T1000 (cell line): Measurements from ENCODE around the gene GALNTL6.
"Not testable (repeated sequence)": the region's sequence is repeated elsewhere in the genome, so short reads cannot be mapped to it uniquely, and the experiment has no call there.

Experiments used
- DNase-seq: peaks from one replicate; lab custom pipeline; 2025; ENCODE audit warnings: mixed read lengths; lab: John Stamatoyannopoulos, UW

The GALNTL6 gene

GRCh38 chr4:172947594-172947993 lies 1134.4 kb downstream of the GALNTL6 start:
- DNase-seq, result no peak

- DNase-seq, result no peak
Measured at GRCh38 chr4:172950990-172951389, 1137.8 kb downstream of the GALNTL6 start.

- no peak for DNase-seq
Measured at GRCh38 chr4:172951679-172952451, 1138.7 kb downstream of the GALNTL6 start.

GRCh38 chr4:172953896-172954568 lies 1140.8 kb downstream of the GALNTL6 start:
- DNase-seq, result no peak

GRCh38 chr4:172956340-172956739 lies 1143.1 kb downstream of the GALNTL6 start:
- DNase-seq, result not testable (repeated sequence)

- DNase-seq, result no peak
Measured at GRCh38 chr4:172957216-172957615, 1144.0 kb downstream of the GALNTL6 start.

GRCh38 chr4:172962564-172963353 lies 1149.6 kb downstream of the GALNTL6 start:
- peak; percentile 48 for DNase-seq

- no peak for DNase-seq
Measured at GRCh38 chr4:172963498-172964294, 1150.5 kb downstream of the GALNTL6 start.

- DNase-seq, result not testable (repeated sequence)
Measured at GRCh38 chr4:172970189-172970588, 1157.0 kb downstream of the GALNTL6 start.

- DNase-seq, result no peak
Measured at GRCh38 chr4:172974586-172974985, 1161.4 kb downstream of the GALNTL6 start.

- DNase-seq, result no peak
Measured at GRCh38 chr4:172975651-172976229, 1162.5 kb downstream of the GALNTL6 start.

- DNase-seq, result not testable (repeated sequence)
Measured at GRCh38 chr4:172977491-172978041, 1164.4 kb downstream of the GALNTL6 start.

- DNase-seq, result no peak
Measured at GRCh38 chr4:172978848-172979247, 1165.6 kb downstream of the GALNTL6 start.

GRCh38 chr4:172979332-172979731 lies 1166.1 kb downstream of the GALNTL6 start:
- no peak for DNase-seq

GRCh38 chr4:172980219-172980618 lies 1167.0 kb downstream of the GALNTL6 start:
- no peak for DNase-seq

- DNase-seq, result peak; percentile 12
Measured at GRCh38 chr4:172982151-172982590, 1169.0 kb downstream of the GALNTL6 start.

GRCh38 chr4:172983014-172983413 lies 1169.8 kb downstream of the GALNTL6 start:
- DNase-seq, result no peak

GRCh38 chr4:172983631-172984030 lies 1170.4 kb downstream of the GALNTL6 start:
- DNase-seq, result no peak

GRCh38 chr4:172985552-172985951 lies 1172.3 kb downstream of the GALNTL6 start:
- DNase-seq, result no peak

- no peak for DNase-seq
Measured at GRCh38 chr4:172986114-172986513, 1172.9 kb downstream of the GALNTL6 start.
